NCI-H2029 treated with DMSO at 0.1 percent for 48 hours (cell line): ENCODE data around the gene CD200R1L.
A peak's percentile ranks its signal among the peaks of the same experiment; 100 is the strongest.

Source experiments
- DNase-seq: peaks from one replicate; lab custom pipeline; 2025; lab: John Stamatoyannopoulos, UW

The CD200R1L gene

GRCh38 chr3:112786881-112787579 lies 59.6 kb downstream of the CD200R1L start:
- DNase-seq, result no peak

GRCh38 chr3:112786002-112786590 lies 60.6 kb downstream of the CD200R1L start:
- no peak for DNase-seq

GRCh38 chr3:112785321-112786001 lies 61.2 kb downstream of the CD200R1L start:
- no peak for DNase-seq

- no peak for DNase-seq
Measured at GRCh38 chr3:112782491-112782890, 64.2 kb downstream of the CD200R1L start.

- DNase-seq, result no peak
Measured at GRCh38 chr3:112781599-112781998, 65.1 kb downstream of the CD200R1L start.

- DNase-seq, result no peak
Measured at GRCh38 chr3:112779558-112780480, 66.8 kb downstream of the CD200R1L start.

- DNase-seq, result no peak
Measured at GRCh38 chr3:112779011-112779410, 67.7 kb downstream of the CD200R1L start.

- no peak for DNase-seq
Measured at GRCh38 chr3:112778353-112778948, 68.2 kb downstream of the CD200R1L start.

- DNase-seq, result no peak
Measured at GRCh38 chr3:112777811-112778210, 68.9 kb downstream of the CD200R1L start.

- no peak for DNase-seq
Measured at GRCh38 chr3:112776836-112777235, 69.8 kb downstream of the CD200R1L start.

- no peak for DNase-seq
Measured at GRCh38 chr3:112776000-112776399, 70.7 kb downstream of the CD200R1L start.

- no peak for DNase-seq
Measured at GRCh38 chr3:112775011-112775742, 71.5 kb downstream of the CD200R1L start.

- DNase-seq, result no peak
Measured at GRCh38 chr3:112774293-112774926, 72.3 kb downstream of the CD200R1L start.

- DNase-seq, result peak; percentile 77
Measured at GRCh38 chr3:112773864-112774263, 72.8 kb downstream of the CD200R1L start.

- DNase-seq, result no peak
Measured at GRCh38 chr3:112770951-112771350, 75.7 kb downstream of the CD200R1L start.

GRCh38 chr3:112770032-112770626 lies 76.5 kb downstream of the CD200R1L start:
- DNase-seq, result no peak

- no peak for DNase-seq
Measured at GRCh38 chr3:112769286-112769978, 77.2 kb downstream of the CD200R1L start.

GRCh38 chr3:112767777-112768176 lies 78.9 kb downstream of the CD200R1L start:
- DNase-seq, result no peak

- DNase-seq, result no peak
Measured at GRCh38 chr3:112767177-112767576, 79.5 kb downstream of the CD200R1L start.
